ENCODE measurements around the gene DMRT1. TPM values are rescaled to one million over a fixed set of nuclear protein-coding genes. Genes with fewer than 3 reads are reported as not detected.
A peak's percentile ranks its signal among the peaks of the same experiment; 100 is the strongest.

Gene DMRT1
- total RNA-seq, 1 donor from 2014 or later: not detected

- ATAC-seq (no peak), DNase-seq (no peak)
- intact Hi-C loops (cut with micrococcal nuclease): no loop called here
Observed at GRCh38 chr9:962023-962422, 120.5 kb downstream of the DMRT1 start.

- ATAC-seq (no peak), DNase-seq (no peak)
- intact Hi-C loops (cut with micrococcal nuclease): no loop called here
Observed at GRCh38 chr9:965497-965896, 124.0 kb downstream of the DMRT1 start.

- no peak for DNase-seq
- intact Hi-C loops (cut with micrococcal nuclease): no loop called here
- ATAC-seq: no peak
Observed at GRCh38 chr9:966870-967269, 125.4 kb downstream of the DMRT1 start.

- intact Hi-C loops (cut with micrococcal nuclease): no loop called here
- ATAC-seq: no peak
Observed at GRCh38 chr9:967436-967835, 125.9 kb downstream of the DMRT1 start.

GRCh38 chr9:967903-968641 lies 126.6 kb downstream of the DMRT1 start:
- no peak for ATAC-seq
- intact Hi-C loops (cut with micrococcal nuclease): no loop called here
- DNase-seq: no peak

More at GRCh38 chr9:967436-967835, 125.9 kb downstream of the DMRT1 start:
- DNase-seq: no peak

GRCh38 chr9:969310-970150 lies 128.0 kb downstream of the DMRT1 start:
- DNase-seq: no peak
- ATAC-seq: no peak
- intact Hi-C loops (cut with micrococcal nuclease): no loop called here

GRCh38 chr9:970151-970996 lies 128.9 kb downstream of the DMRT1 start:
- no peak for DNase-seq
- ATAC-seq: no peak
- intact Hi-C loops (cut with micrococcal nuclease): no loop called here

- ATAC-seq (peak; percentile 31), DNase-seq (no peak)
- intact Hi-C loops (cut with micrococcal nuclease): no loop called here
Observed at GRCh38 chr9:971901-972500, 130.5 kb downstream of the DMRT1 start.

- peak; percentile 23 for ATAC-seq
- intact Hi-C loops (cut with micrococcal nuclease): no loop called here
- DNase-seq: no peak
Observed at GRCh38 chr9:972501-973294, 131.2 kb downstream of the DMRT1 start.

GRCh38 chr9:973295-973834 lies 131.9 kb downstream of the DMRT1 start:
- intact Hi-C loops (cut with micrococcal nuclease): no loop called here
- no peak for ATAC-seq
- no peak for DNase-seq

GRCh38 chr9:974031-974995 lies 132.8 kb downstream of the DMRT1 start:
- ATAC-seq (no peak), DNase-seq (no peak)
- intact Hi-C loops (cut with micrococcal nuclease): no loop called here

- ATAC-seq (no peak), DNase-seq (no peak)
- intact Hi-C loops (cut with micrococcal nuclease): no loop called here
Observed at GRCh38 chr9:974996-975739, 133.7 kb downstream of the DMRT1 start.

GRCh38 chr9:975740-976257 lies 134.3 kb downstream of the DMRT1 start:
- intact Hi-C loops (cut with micrococcal nuclease): no loop called here
- no peak for DNase-seq
- ATAC-seq: no peak

- ATAC-seq (no peak), DNase-seq (no peak)
- intact Hi-C loops (cut with micrococcal nuclease): no loop called here
Observed at GRCh38 chr9:976258-976942, 134.9 kb downstream of the DMRT1 start, which contains the start of gene DMRT3. TSS of gene DMRT3 (plus strand) at chr9:976655. CDS start at chr9:977002, 347 bp downstream.

GRCh38 chr9:976943-977837 lies 135.7 kb downstream of the DMRT1 start:
- DNase-seq (no peak), ATAC-seq (no peak)
- intact Hi-C loops (cut with micrococcal nuclease): no loop called here
